NCI-H146 (cell line): ENCODE results near the gene MS4A6E.
"Not testable (repeated sequence)": the region's sequence is repeated elsewhere in the genome, so short reads cannot be mapped to it uniquely, and the experiment has no call there.

Source experiments
- DNase-seq: peaks from one replicate; lab custom pipeline; 2025; lab: John Stamatoyannopoulos, UW

MS4A6E gene, protein sequence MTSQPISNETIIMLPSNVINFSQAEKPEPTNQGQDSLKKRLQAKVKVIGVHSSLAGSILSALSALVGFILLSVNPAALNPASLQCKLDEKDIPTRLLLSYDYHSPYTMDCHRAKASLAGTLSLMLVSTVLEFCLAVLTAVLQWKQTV

DNA sequence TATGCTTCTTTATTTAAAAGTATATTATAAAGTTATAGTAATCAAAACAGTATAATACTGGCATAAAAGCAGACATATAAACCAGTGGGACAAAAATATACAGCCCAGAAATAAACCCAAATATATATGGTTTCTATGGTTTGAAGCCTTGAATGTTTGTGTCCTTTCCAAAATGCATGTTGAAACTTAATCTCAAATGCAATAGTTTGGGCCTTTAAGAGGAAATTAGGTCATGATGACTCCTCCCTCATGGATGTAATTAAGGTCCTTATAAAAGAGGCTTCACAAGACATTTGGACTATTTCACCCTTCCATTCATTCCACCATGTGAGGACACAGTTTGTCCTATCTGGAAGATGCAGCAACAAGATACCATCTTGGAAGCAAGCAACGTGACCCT lies at the start of gene MS4A6E:
MS4A6E (plus strand) TSS at position 301 of the 400 bp plus-strand sequence. CDS start 7,641 bp downstream, outside the sequence.
- no peak for DNase-seq

DNA sequence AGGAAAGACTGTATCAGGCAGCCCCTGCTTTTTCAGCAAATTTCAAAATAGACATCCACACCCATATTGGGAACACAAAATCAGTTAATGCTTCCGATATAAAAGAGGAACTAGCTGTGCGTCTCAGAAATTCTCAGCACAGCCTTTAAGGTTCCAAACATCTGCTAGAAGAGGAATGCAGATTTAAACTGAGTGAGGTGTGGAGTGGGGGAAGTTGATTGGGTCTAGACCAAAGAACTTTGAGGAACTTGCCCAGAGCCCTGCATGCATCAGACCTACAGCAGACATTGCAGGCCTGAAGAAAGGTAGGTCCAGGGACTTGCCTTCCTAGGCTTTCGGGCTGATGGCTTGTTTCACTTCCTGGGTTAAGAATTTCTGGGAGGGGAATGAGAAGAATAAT lies 46.6 kb upstream of the MS4A6E start, which contains the start of gene MS4A4A:
MS4A4A (plus strand) TSS at position 255 of the 400 bp plus-strand sequence; CDS start at position 265, 10 bp downstream.
- no peak for DNase-seq

DNA sequence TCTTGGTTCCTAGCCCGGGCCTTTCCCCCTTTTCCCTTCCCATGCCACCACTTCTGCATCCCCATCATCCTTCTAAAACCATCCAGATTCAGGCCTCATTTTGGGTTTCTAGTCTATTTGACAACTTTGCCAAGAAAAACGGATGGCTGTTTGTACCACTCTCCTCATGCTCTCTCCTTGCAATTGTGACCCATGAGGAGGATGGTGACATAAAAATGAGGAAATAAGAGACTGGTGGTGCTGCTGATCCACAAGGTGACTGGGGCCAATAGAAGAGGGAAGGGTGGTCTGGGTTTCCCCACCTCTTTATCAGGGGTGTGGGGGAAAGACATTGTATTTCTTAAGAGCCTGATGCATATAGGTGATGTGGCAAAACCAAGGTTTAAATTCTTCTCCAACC lies 45.6 kb upstream of the MS4A6E start:
- no peak for DNase-seq

DNA sequence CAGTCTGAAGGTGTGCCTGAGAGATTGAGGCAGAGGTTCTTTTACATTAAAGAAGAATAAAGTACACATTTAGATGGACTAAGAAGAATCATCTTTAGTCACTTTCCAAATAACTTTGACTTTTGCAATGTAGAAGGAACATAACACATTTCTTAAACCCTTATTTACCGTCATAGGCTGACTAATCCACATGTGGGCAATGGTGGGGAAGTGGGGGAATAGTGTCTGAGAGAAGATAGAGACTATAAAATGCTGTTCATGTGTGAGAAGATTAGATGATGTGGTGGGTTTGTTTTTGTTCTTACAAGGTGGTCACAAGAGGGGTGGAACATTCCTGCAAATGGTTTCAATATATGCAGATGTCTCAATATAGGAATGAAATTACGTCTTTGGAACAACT lies 44.8 kb upstream of the MS4A6E start:
- DNase-seq, result no peak

DNA sequence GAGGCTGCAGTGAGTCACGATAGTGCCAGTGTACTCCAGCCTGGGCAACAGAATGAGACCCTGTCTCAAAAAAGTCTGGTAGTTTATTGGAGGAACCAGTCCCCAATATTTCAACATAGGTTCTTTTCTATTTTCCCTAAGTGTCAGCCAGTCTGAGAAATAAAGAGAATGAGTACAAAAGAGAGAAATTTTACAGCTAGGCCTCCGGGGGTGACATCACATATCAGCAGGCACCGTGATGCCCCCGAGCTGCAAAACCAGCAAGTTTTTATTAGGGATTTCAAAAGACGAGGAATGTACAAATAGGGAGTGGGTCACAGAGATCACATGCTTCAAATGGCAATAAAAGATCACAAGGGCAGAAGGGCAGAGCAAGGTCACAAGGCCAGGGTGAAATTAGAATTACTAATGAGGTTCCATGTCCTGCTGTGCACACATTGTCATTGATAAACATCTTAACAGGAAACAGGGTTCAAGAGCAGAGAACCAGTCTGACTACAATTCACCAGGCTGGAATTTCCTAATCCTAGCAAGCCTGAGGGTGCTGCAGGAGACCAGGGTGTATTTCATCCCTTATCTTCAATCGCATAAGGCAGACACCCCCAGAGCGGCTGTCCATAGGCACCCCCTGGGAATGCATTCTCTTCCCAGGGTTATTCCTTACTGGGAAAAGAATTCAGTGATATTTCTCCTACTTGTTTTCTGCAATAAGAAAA lies 41.5 kb upstream of the MS4A6E start:
- DNase-seq, result not testable (repeated sequence)

DNA sequence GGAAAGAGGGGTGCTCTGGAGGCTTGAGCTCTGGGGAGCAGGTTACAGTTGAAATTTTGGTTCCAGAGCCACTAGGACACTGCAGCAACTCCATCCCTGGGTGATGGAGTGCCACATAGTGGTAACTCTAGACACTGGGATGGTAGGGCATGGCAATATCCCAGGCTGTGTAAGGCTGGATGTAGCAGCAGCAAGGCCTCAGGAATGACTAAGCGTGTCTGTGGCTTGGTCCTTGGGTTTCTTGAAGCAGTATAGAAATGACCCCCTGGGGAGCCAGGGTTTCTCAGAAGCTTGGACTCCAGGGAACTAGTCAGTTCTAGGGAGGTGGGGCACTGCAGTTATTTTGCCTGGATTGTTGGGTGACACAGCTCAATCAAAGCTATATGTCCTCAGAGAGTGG lies 38.5 kb upstream of the MS4A6E start:
- no peak for DNase-seq

DNA sequence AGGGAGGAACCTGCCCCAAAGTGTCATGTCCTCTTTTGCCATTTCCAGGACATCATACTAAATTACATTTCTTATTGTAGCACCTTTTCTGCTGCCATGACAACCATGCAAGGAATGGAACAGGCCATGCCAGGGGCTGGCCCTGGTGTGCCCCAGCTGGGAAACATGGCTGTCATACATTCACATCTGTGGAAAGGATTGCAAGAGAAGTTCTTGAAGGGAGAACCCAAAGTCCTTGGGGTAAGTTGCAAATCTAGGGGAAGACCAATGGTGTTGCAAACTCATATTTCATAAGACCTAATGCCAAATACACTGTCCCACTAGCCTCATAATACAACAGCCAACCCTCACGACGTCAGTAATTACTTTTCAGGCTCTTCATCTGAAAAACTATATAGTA lies 34.9 kb upstream of the MS4A6E start:
- DNase-seq, result no peak

DNA sequence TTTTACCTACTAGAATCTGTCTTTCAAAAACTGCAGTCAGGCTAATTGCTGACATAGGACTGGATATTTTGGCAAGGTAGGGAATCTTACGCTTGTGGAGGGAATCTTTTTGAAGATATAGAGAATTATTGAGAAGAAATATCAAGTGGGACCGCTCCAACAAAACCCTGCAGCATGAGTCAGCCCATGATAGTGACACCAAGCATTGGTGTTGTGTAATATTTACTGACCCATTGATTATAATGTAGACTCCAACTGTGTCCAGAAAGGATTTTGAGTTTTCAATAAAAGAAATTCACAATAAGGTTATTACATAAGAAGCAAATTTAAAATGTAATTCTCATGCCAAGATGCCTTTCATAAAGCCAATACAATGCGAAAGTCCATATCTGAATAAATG lies 25.9 kb upstream of the MS4A6E start:
- no peak for DNase-seq

DNA sequence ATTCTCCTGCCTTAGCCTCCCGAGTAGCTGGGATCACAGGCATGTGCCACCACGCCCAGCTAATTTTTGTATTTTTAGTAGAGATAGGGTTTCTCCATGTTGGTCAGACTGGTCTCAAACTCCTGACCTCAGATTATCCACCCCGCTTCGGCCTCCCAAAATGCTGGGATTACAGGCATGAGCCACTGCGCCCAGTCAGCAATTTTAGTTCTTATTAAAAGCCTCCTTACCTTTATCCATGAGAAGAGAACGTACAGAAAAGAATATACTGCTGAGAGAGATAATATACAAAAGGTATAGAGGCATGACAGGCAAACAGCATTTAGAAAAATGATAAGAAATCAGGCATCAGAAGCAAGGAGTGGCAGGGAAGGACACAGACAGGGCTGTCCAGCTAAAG lies 25.2 kb upstream of the MS4A6E start:
- not testable (repeated sequence) for DNase-seq

DNA sequence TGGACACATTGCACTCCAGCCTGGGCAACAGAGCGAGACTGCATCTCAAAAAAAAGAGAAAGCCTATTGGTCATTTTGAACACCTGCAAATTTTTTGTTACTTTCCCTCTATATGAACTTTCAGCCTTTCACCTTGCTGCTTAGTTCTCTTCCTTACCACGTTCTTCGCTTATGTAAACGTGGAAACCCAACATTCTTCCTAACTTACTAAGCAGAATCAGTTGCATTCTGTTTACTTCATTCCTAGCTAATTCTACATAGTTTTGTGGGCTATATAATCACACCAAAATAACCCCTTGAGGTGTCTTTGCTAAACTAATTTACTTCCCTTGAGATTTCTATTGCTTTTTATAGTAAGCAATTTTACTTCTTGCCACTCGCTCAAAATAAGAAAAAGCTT lies 23.4 kb upstream of the MS4A6E start:
- DNase-seq, result no peak

DNA sequence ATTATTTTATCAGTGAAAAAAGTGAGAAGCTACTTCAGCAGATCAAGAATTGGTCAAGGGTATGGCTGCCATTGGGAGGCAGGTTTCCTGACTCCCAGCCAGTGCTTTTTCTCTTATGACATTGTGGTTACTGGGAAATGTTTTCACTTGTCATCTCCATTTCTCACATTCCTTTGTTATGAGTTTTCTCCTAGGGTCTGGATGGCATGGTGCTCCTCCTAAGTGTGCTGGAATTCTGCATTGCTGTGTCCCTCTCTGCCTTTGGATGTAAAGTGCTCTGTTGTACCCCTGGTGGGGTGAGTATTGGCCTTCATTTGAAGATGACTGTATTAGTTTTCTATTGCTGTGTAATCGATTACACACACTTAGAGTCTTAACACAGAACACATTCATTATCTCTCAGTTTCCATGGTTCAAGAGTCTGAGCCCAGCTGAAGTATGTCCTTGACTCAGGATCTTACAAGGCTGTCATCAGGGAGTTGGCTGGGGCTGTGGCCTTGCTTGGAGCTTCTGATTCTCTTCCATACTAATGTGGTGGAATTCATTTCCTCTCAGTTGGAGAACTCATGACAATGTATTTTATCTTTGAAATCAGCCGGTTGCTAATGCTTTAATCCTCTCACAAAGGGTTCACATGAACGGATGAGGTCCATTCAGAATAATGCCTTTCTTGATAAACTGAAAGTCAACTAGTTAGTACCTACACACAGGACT lies 21.0 kb upstream of the MS4A6E start:
- no peak for DNase-seq

DNA sequence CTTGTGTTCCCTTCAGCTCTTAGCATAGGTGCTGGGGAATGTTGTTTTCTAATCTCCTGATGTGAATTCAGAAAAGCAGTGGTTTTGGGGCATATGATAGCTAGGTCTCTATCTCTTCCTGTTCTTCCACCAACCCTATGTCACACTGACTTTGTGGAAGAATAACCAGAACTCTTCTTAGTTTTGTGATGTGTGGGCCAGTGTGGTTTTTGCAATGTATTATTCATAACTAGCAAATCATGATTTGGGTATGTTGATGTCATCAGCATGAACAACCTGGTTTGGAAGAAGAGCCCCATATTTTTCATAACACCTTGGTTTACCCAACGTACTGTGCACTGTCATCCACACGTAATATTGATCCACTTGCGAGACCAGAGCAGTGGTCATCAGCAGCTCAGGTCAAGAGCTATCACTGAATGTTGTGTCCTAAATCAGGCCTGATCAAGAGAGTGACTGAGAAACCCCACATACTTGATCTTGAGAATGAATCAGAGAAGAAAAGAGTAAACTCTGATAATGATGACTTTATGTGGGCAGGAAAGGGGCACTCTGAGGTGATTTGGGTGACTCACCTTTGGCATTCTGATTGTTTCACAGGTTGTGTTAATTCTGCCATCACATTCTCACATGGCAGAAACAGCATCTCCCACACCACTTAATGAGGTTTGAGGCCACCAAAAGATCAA lies 19.4 kb upstream of the MS4A6E start:
- DNase-seq, result no peak

DNA sequence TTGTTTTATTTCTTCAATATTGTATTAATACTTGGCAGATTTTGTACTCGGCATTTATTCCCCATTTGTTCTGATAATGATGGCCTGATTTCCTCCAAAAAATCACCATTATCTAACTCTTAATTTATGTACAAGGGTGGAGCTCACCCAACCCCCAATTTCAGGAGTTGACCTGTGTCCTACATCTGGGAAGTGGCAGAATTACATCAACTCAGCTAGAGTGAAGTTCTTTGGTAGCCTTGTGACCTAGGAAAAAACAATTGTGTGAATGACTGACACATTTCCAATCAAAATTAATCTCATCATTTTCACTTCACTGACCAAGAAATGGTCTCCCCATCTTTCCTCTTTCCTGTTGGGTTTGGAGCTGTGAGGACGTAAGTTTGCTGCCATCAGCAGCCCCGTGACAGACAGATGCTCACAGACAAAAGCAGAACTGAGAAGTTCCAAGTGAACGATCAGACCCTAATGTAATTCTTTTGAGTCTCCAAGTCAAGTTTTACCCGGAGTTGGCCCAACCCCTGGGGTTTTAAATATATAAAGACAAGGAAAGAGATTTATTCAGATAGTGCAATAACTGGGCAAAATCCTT lies 16.6 kb upstream of the MS4A6E start:
- DNase-seq, result no peak

DNA sequence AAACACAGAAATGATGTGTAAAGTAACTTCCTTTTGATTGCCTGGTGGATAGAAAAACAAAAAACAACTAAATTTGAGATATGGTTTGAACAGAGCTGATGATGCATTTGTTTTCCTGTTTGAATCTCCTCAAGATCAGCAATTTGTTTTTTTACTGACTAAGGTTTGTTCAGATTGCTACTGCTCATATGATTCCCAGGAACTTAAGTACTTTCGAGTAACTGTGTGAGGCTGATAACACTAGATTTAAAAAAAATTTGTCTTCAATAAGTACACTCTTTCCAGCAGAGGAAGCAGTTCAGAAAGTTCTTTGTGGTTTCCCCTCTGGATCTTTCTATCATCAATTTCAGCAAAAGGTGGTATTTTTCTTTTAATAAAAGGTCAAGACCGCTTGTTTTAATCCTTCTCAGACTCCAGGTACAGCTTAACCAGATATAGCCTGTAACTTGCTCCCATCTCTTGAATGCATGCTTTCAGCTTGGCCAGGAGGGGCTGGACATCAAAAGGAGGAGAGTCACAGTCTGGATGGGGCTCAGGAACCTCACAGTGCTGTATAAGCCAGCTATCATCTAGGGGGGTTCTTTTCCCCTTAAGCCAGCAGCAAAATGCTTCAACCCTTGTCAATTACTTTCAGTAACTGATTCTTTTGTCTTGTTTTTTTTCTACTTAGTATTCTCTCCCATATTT lies 12.3 kb upstream of the MS4A6E start:
- no peak for DNase-seq

DNA sequence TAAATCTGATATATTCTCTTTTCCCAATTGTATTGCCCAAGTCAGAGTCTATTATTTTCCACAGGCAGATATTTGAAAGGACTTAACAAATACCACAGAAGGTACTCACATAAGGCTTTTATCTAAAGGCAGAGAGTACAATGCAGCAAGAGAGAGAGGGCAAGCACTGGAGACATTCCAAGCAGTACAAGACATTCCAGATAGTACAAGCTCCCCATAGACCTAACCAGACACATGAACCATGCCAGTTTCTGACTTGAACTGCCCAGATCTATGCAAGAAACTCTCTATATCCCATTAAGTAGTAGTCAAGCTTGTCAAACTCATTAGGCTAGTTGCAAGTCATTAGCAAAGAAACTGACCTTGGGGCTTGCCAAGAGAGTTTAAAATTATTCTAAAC lies 11.2 kb upstream of the MS4A6E start:
- DNase-seq, result no peak

DNA sequence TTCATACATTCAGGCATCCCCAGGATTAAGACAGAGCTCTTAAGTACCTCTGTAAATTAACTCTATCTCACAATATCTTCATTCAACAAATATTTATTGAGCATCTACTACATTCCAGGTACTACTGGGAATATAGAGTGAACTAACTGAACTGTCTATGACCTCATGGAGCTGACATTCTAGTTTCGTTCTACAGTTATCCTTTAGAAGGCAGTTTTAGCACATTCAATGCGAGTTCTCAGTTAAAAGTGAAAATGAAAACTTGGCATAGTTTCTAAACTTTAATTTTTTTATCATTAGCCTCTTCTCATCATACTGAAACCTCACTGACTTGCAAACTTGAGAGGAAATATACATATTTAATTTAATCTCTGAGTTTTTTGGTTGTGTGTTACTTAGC lies 10.7 kb upstream of the MS4A6E start:
- DNase-seq, result no peak

DNA sequence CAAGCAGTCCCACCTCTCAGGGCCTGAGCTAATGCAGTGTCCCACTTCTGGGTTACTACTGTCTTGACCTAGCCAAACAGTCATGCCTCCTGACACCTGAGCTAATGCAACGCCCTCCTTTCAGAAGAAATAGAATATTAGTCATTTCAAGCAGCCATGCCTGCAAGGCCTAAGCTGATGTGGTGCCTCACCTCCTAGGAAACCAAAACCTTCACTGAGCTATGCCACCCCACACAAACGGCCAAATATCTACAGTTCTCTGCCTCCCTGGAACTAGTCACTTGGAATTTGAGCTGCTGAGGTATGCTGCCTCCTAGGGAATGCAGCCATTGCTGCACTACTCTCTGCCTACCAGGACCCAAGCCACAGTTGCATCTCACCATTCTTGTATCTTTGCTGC lies 8.3 kb upstream of the MS4A6E start:
- no peak for DNase-seq

DNA sequence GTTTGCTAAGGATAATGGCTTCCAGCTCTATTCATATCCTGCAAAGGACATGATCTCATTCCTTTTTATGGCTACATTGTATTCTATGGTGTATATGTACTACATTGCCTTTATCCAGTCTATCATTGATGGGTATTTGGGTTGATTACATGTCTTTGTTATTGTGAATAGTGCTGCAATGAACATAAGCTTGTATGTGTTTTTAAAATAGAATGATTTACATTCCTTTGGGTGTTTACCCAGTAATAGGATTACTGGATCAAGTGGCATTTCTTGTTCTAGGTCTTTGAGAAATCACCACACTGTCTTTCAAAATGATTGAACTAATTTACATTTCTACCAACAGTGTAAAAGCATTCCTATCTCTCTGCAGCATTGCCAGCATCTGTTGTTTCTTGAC lies 6.0 kb upstream of the MS4A6E start:
- no peak for DNase-seq

DNA sequence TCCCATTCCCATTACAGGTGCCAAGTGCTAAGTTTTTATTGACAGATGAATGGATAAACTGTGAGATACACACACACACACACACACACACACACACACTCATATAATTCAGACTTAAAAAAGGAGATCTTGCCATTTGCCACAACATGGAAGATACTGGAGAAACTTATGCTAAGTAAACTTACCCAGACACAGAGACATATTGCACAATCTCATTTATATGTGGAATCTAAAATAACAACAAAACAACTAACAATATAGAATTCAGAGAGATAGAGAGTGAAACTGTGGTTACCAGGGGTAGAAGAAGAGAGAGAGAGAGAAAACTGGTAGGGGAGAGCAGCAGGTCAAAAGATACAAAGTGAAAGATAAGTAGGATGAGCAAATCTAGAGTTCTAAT lies 1.4 kb downstream of the MS4A6E start:
- no peak for DNase-seq

DNA sequence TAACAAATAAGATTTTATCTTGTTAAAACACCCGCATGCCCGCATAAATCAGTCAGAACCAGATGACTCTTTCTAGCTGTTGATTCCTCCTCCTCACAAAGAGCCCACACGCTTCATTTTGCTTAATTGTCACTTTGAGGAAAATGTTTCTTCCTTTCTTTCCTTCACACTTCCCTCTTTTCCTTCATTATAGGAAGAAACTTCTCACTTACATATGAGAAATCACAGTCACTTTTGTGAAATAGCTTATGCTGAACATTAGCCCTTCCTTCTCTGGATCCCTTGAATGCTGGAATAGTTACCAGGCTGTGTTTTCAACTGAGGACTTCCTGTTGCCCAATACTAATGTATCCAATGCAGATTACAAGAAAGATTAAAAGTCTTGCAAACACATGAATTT lies 5.8 kb downstream of the MS4A6E start:
- no peak for DNase-seq

DNA sequence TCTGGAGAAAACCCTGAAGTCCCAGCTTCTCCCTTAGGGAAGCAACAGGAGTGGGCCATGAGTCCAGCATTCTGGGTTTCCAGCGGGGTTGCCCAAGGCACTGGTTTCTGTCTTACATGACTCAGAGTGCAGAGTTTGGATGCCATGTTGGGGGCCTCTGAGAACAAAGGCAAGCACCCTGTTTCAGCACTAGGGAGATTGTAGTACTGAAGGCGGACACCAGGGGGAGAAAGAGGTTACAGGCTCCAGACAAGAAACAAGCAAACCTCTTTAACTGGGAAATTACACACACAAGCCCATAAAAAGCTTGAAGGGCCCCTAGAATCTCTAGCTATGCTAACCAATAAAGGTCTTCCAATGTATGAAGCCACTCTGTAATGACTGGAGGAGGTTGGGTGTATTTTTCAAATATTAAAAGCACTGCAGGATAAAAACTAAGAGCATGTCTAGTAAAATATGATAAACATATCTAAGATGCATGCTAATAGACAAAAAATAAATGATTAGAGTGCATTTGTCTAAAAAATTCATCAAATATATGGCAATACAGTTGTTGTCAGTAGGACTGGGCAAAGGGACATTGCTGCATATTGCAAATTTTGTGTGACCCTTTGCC lies 7.1 kb downstream of the MS4A6E start:
- DNase-seq, result peak; percentile 16
